Ascending aorta (tissue), 2 donors: ENCODE data around the gene PARD6B. TPM values are rescaled to one million over a fixed set of nuclear protein-coding genes. Genes with fewer than 3 reads are reported as not detected.
A peak's percentile ranks its signal among the peaks of the same experiment; 100 is the strongest.

ENCODE experiments used
- DNase-seq, 2 donors: peaks; one replicate each; pipeline ENCODE4 v3.0.0-alpha.2; 2019; ENCODE audit warnings: low spot score in 2 of 2
- H3K27ac ChIP-seq, 2 donors: fragments of 200-600 bp; sonication (generic); one replicate each; pipeline ENCODE4 v1.5.1; 2016 to 2017; ENCODE audit warnings: mild to moderate bottlenecking in 1 of 2
- H3K27me3 ChIP-seq: fragments of 200-600 bp; sonication (generic); one replicate; pipeline ENCODE4 v1.5.1; 2017
- H3K36me3 ChIP-seq, 2 donors: fragments of 200-600 bp; sonication (generic); one replicate each; pipeline ENCODE4 v1.5.1; 2016
- H3K4me1 ChIP-seq, 2 donors: fragments of 200-600 bp; sonication (generic); one replicate each; pipeline ENCODE4 v1.5.1; 2016 to 2017; ENCODE audit warnings: mild to moderate bottlenecking in 1 of 2
- H3K4me3 ChIP-seq, 2 donors: fragments of 200-600 bp; sonication (generic); one replicate each; pipeline ENCODE4 v1.5.1; 2016 to 2017; ENCODE audit warnings: mild to moderate bottlenecking in 1 of 2
- H3K9me3 ChIP-seq, 2 donors: fragments of 200-600 bp; sonication (generic); one replicate each; pipeline ENCODE4 v1.5.1; 2016
- CTCF ChIP-seq, 3 experiments: fragments of 200-600 bp in 2 of 3; fragments of 450-650 bp in 1 of 3; sonication (generic) in 2 of 3; IDR thresholded peaks; one replicate each; pipeline ENCODE4 v1.5.1; 2016 to 2019; ENCODE audit warnings: antibody characterized with exemption in 3 of 3, mild to moderate bottlenecking in 1 of 3, moderate library complexity in 1 of 3
- intact Hi-C: fragments of 100-400 bp; cut with DNase I; formaldehyde crosslinking; loops from one replicate; pipeline ENCODE4 v1.15.1; 2023
- total RNA-seq: library from RNA; depleted of rRNA; stranded (reverse); fragments of >200 nt; gene quantifications from one replicate; pipeline ENCODE4 v1.1.0, GENCODE V29; 2016

The PARD6B gene
- total RNA-seq, 1 donor from 2014 or later, result 1.2 TPM

- DNase-seq, result no peak
- intact Hi-C loops, result no loop called here
- Histone ChIP-seq H3K27me3 (no peaks in the 10 kb centered on the region), H3K36me3 (no peaks in the 10 kb centered on the region), H3K9me3 (no peaks in the 10 kb centered on the region), H3K4me3 (no peak overlapping the region), H3K4me1 (peaks cover 0 to 7% of the 10 kb centered on the region in 2 donors), H3K27ac (no peak overlapping the region)
- no peak for TF ChIP-seq CTCF (IDR thresholded peaks at IDR 0.05)
Measured at GRCh38 chr20:50688256-50688975, 43.0 kb upstream of the PARD6B start.

- intact Hi-C loops, result no loop called here
- Histone ChIP-seq H3K9me3 (no peaks in the 10 kb centered on the region), H3K4me3 (peak overlapping the region in 1 of 2 donors; percentile 32), H3K27me3 (no peaks in the 10 kb centered on the region), H3K36me3 (no peaks in the 10 kb centered on the region), H3K4me1 (peaks cover 0 to 7% of the 10 kb centered on the region in 2 donors), H3K27ac (no peak overlapping the region)
- no peak for TF ChIP-seq CTCF (IDR thresholded peaks at IDR 0.05)
- no peak for DNase-seq
Measured at GRCh38 chr20:50689864-50690649, 41.3 kb upstream of the PARD6B start.

GRCh38 chr20:50690650-50691572 lies 40.5 kb upstream of the PARD6B start, which contains the start of gene RIPOR3:
Gene RIPOR3 (minus strand): TSS chr20:50691542. CDS start chr20:50691128, 414 bp downstream.
- no peak for DNase-seq
- intact Hi-C loops, result no loop called here
- H3K4me3 ChIP-seq, result peak within 1 kb of the TSS; percentile 32 to 53
- H3K27me3 ChIP-seq, result no peaks in the 10 kb centered on the region
- no peak for TF ChIP-seq CTCF (IDR thresholded peaks at IDR 0.05)
- H3K27ac ChIP-seq, result no peak within 1 kb of the TSS
- H3K9me3 ChIP-seq, result no peaks in the 10 kb centered on the region
- peaks cover 0 to 7% of the 10 kb centered on the region in 2 donors for H3K4me1 ChIP-seq
- no peaks in the 10 kb centered on the region for H3K36me3 ChIP-seq

GRCh38 chr20:50691573-50692551 lies 39.5 kb upstream of the PARD6B start:
- intact Hi-C loops, result no loop called here
- H3K27me3 ChIP-seq, result no peaks in the 10 kb centered on the region
- peaks cover 0 to 7% of the 10 kb centered on the region in 2 donors for H3K4me1 ChIP-seq
- no peaks in the 10 kb centered on the region for H3K9me3 ChIP-seq
- H3K36me3 ChIP-seq, result no peaks in the 10 kb centered on the region
- no peak for TF ChIP-seq CTCF (IDR thresholded peaks at IDR 0.05)
- peak overlapping the region; percentile 32 to 53 for H3K4me3 ChIP-seq
- H3K27ac ChIP-seq, result no peak overlapping the region
- no peak for DNase-seq
